Upper lobe of left lung (tissue), 6 donors: ENCODE data around the gene TMEM174. TPM values are rescaled to one million over a fixed set of nuclear protein-coding genes. Genes with fewer than 3 reads are reported as not detected.

Experiments
- ATAC-seq, 2 donors: fragments of 200-7000 bp; cut with Tn5 transposase; one replicate each; pipeline ENCODE4 v1.9.1; 2022; ENCODE audit warnings: mild to moderate bottlenecking in 2 of 2, moderate library complexity in 2 of 2; ENCODE audit not compliant: low FRiP score in 2 of 2
- DNase-seq, 2 donors: peaks; one replicate each; pipeline ENCODE4 v3.0.0-alpha.2; 2019 to 2020
- H3K27ac ChIP-seq, 4 donors: fragments of 200-600 bp; sonication (generic); one replicate each; pipeline ENCODE4 v1.5.1; 2016 to 2019
- H3K27me3 ChIP-seq, 4 donors: fragments of 200-600 bp; sonication (generic); one replicate each; pipeline ENCODE4 v1.5.1; 2017 to 2019
- H3K36me3 ChIP-seq, 4 donors: fragments of 200-600 bp; sonication (generic); one replicate each; pipeline ENCODE4 v1.5.1; 2016 to 2019
- H3K4me1 ChIP-seq, 4 donors: fragments of 200-600 bp; sonication (generic); one replicate each; pipeline ENCODE4 v1.5.1; 2018 to 2019
- H3K4me3 ChIP-seq, 4 donors: fragments of 200-600 bp; sonication (generic); one replicate each; pipeline ENCODE4 v1.5.1; 2017 to 2019; ENCODE audit warnings: mild to moderate bottlenecking in 2 of 4, moderate library complexity in 1 of 4
- H3K9me3 ChIP-seq, 4 donors: fragments of 200-600 bp; sonication (generic); one replicate each; pipeline ENCODE4 v1.5.1; 2018 to 2019
- EP300 ChIP-seq, 4 donors: sonication (generic); formaldehyde crosslinking; IDR thresholded peaks; one replicate each; pipeline ENCODE4 v1.5.1; 2017; ENCODE audit warnings: antibody characterized with exemption in 4 of 4, control low read depth in 2 of 4
- POLR2A ChIP-seq, 4 donors: fragments of 450-650 bp; IDR thresholded peaks; one replicate each; pipeline ENCODE4 v1.5.1; 2016 to 2017; ENCODE audit warnings: antibody characterized with exemption in 4 of 4, mild to moderate bottlenecking in 2 of 4
- POLR2AphosphoS5 ChIP-seq, 2 donors: sonication (generic); formaldehyde crosslinking; IDR thresholded peaks; one replicate each; pipeline ENCODE4 v1.5.1; 2017; ENCODE audit warnings: antibody characterized with exemption in 2 of 2
- WGBS, 2 donors: methylation state at CpG; one replicate each; pipeline ENCODE4 v1.1.5; 2017 to 2018; 5-methylcytosine and 5-hydroxymethylcytosine counted together
- total RNA-seq, 6 donors: library from RNA; depleted of rRNA in 4 of 6; stranded (reverse); fragments of >200 nt in 4 of 6; gene quantifications; one replicate each; pipeline versions ENCODE4 v1.1.0 to v1.2.1, GENCODE V29; 2016 to 2021
- TF ChIP-seq, protein P1 (sequence below), 6 experiments: fragments of 450-650 bp in 4 of 6; fragments of 200-600 bp in 2 of 6; sonication (generic) in 2 of 6; IDR thresholded peaks; one replicate each; pipeline ENCODE4 v1.5.1; 2016 to 2019; ENCODE audit warnings: antibody characterized with exemption in 6 of 6
- donor health status: DM: no; HTN: no; CAD: no; lungs with moderate emphysema.
- donor health status: DM: no; HTN: yes; CAD: no; lungs with severe emphysema.

Gene TMEM174
- total RNA-seq, 6 donors from 2014 or later: not detected

DNA sequence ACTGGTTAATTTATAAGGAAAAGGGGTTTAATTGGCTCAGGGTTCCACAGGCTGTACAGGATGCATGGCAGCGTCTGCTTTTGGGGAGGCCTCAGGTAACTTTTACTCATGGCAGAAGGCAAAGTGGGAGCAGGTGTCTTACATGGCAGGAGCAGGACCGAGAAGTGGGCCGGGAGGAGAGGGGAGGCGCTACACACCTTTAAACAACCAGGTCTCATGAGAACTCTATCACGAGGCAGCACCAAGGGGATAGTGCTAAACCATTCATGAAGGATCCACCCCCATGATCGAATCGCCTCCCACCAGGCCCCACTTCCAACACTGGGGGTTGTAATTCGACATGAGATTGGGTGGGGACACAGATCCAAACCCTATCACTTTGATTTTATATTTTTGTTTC lies 31.0 kb upstream of the TMEM174 start:
- Histone ChIP-seq H3K27me3 (no peaks in the 10 kb centered on the region), H3K4me3 (no peak overlapping the region), H3K36me3 (no peaks in the 10 kb centered on the region), H3K4me1 (no peaks in the 10 kb centered on the region), H3K9me3 (no peaks in the 10 kb centered on the region), H3K27ac (no peak overlapping the region)
- TF ChIP-seq, protein P1, sequence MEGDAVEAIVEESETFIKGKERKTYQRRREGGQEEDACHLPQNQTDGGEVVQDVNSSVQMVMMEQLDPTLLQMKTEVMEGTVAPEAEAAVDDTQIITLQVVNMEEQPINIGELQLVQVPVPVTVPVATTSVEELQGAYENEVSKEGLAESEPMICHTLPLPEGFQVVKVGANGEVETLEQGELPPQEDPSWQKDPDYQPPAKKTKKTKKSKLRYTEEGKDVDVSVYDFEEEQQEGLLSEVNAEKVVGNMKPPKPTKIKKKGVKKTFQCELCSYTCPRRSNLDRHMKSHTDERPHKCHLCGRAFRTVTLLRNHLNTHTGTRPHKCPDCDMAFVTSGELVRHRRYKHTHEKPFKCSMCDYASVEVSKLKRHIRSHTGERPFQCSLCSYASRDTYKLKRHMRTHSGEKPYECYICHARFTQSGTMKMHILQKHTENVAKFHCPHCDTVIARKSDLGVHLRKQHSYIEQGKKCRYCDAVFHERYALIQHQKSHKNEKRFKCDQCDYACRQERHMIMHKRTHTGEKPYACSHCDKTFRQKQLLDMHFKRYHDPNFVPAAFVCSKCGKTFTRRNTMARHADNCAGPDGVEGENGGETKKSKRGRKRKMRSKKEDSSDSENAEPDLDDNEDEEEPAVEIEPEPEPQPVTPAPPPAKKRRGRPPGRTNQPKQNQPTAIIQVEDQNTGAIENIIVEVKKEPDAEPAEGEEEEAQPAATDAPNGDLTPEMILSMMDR (IDR thresholded peaks at IDR 0.05): no peak
- no peak for TF ChIP-seq EP300 (IDR thresholded peaks at IDR 0.05)
- no peak for TF ChIP-seq POLR2A (IDR thresholded peaks at IDR 0.05)
- TF ChIP-seq POLR2AphosphoS5 (IDR thresholded peaks at IDR 0.05): no peak
- DNase-seq (no peak), ATAC-seq (no peak)
- 84 to 85% methylated on average over 8 of the region's 8 CpGs for WGBS, 2 donors

DNA sequence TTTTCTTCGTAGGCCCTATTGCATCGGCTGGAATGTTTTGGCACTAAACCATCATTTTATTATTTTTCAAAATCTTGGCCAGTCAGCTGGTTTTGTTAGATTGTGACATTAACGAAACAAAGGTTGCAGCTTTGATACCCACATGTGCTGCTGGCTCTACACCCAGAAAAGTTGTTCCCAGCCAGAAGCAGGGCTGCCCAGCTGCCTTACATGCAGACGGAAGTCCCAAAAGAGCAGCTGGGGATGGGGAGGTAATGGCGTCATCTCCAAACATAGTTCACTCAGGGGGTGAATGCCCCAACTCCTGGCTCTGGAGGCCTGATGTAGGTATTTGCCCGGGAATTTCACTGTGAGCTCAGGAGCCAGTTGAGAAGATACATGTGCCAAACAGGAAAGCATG lies 29.3 kb upstream of the TMEM174 start:
- DNase-seq: no peak
- H3K4me3 ChIP-seq: no peak overlapping the region

DNA sequence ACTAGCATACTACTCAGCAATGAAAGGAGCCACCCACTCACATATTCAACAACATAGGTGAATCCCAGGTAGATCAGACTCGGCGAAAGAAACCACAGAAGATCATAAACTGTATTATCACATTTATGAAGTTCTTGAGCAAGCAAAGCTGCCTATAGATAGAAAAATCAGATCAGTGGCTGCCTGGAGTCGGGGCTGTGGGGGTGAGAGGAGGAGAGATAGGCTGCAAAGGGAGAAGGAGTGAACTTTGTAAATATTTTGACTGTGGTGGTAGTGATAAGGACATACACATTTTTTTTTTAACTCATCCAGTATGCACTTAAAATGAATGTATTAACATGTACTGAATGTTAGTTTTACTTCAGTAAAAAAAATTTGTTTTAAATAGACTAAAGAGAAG lies 23.5 kb upstream of the TMEM174 start:
- no peaks in the 10 kb centered on the region for H3K4me1 ChIP-seq

More for the DNA sequence above, 29.3 kb upstream of the TMEM174 start:
- TF ChIP-seq EP300 (IDR thresholded peaks at IDR 0.05): no peak
- TF ChIP-seq, protein P1 (IDR thresholded peaks at IDR 0.05): no peak
- TF ChIP-seq POLR2A (IDR thresholded peaks at IDR 0.05): no peak
- Histone ChIP-seq H3K9me3 (no peaks in the 10 kb centered on the region), H3K27ac (no peak overlapping the region), H3K36me3 (no peaks in the 10 kb centered on the region), H3K4me1 (no peaks in the 10 kb centered on the region), H3K27me3 (no peaks in the 10 kb centered on the region)
- WGBS, 2 donors: 83 to 85% methylated on average over 6 of the region's 6 CpGs
- no peak for ATAC-seq

DNA sequence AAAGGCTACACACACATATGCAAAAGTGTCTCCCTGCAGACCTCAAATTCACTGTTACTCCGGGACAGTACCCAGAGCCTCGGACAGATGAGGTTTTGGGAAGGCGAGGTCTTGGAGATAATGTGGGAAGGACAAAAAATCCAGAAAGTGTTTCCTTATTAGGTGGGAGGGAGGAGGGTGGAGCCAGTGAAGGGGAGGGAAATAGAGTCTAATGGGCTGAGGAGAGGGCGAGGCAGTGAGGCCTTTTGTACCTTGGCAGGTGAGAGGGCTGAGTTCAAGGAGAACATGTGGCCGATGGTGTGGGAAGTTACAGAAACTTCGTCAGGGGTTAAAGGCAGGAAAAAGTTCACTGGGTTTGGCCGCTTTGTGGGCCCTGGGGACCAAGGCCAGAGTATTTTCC lies 22.1 kb upstream of the TMEM174 start:
- Histone ChIP-seq H3K4me1 (no peaks in the 10 kb centered on the region), H3K9me3 (no peaks in the 10 kb centered on the region), H3K36me3 (no peaks in the 10 kb centered on the region), H3K27me3 (no peaks in the 10 kb centered on the region), H3K27ac (no peak overlapping the region), H3K4me3 (no peak overlapping the region)
- ATAC-seq (no peak), DNase-seq (no peak)
- 76 to 80% methylated on average over 7 of the region's 7 CpGs for WGBS, 2 donors
- TF ChIP-seq EP300 (IDR thresholded peaks at IDR 0.05) (no peak), POLR2A (IDR thresholded peaks at IDR 0.05) (no peak), POLR2AphosphoS5 (IDR thresholded peaks at IDR 0.05) (no peak)
- TF ChIP-seq, protein P1 (IDR thresholded peaks at IDR 0.05): no peak

More for the DNA sequence above, 23.5 kb upstream of the TMEM174 start:
- H3K27me3 ChIP-seq: no peaks in the 10 kb centered on the region
- H3K4me3 ChIP-seq: no peak overlapping the region
- H3K27ac ChIP-seq: no peak overlapping the region
- no peak for DNase-seq
- no peak for TF ChIP-seq POLR2AphosphoS5 (IDR thresholded peaks at IDR 0.05)
- TF ChIP-seq POLR2A (IDR thresholded peaks at IDR 0.05): no peak
- no peak for TF ChIP-seq EP300 (IDR thresholded peaks at IDR 0.05)
- TF ChIP-seq, protein P1 (IDR thresholded peaks at IDR 0.05): no peak
- H3K36me3 ChIP-seq: no peaks in the 10 kb centered on the region
- no peaks in the 10 kb centered on the region for H3K9me3 ChIP-seq
- 45 to 53% methylated on average over 3 of the region's 3 CpGs for WGBS, 2 donors
- ATAC-seq: no peak

DNA sequence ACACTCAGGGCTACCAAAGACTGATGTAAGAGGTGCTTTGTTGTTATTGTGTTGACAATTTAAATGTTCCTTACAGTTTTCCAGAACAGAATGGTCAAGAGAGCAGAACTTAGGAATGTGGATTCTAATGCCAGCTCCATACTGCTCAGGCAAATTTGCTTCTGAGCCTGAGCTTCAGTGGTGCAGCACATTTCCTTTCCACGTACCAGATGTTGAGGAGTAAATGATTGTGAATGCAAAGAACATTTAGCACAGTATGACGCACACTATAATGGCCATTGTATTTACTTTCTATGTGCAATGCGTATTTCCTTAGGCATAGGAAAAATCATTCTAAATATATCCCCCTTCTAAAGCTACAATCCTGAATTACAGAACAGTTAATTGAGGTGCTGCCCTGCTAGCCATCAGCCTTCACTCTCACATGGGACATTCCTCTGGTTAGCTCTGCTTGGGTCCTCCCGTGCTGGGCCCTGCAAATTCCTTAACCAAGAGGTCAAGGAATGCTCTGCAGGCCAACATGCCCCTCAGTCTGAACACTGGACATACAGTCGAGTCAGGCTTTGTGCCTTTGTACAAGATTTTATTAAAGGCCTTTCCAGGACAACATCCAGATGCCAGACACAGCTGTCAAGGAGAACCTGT lies 21.1 kb upstream of the TMEM174 start:
- H3K36me3 ChIP-seq: no peaks in the 10 kb centered on the region
- WGBS, 2 donors: 64% methylated on average over 5 of the region's 5 CpGs
- no peak overlapping the region for H3K4me3 ChIP-seq
- DNase-seq (no peak), ATAC-seq (no peak)
- no peaks in the 10 kb centered on the region for H3K9me3 ChIP-seq
- H3K4me1 ChIP-seq: no peaks in the 10 kb centered on the region
- TF ChIP-seq, protein P1 (IDR thresholded peaks at IDR 0.05): no peak
- TF ChIP-seq EP300 (IDR thresholded peaks at IDR 0.05): no peak
- TF ChIP-seq POLR2AphosphoS5 (IDR thresholded peaks at IDR 0.05): no peak
- TF ChIP-seq POLR2A (IDR thresholded peaks at IDR 0.05): no peak
- no peak overlapping the region for H3K27ac ChIP-seq
- no peaks in the 10 kb centered on the region for H3K27me3 ChIP-seq
